Chondrocyte (in vitro differentiated cells): ENCODE measurements around the gene CNR2. TPM values are rescaled to one million over a fixed set of nuclear protein-coding genes. Genes with fewer than 3 reads are reported as not detected.

Experiments used
- DNase-seq: peaks from one replicate; pipeline ENCODE4 v3.0.0; 2021; ENCODE audit warnings: mixed read lengths, low spot score
- H3K27ac Mint-ChIP-seq: one replicate; pipeline ENCODE4 v1.8.0; 2021; ENCODE audit warnings: mild to moderate bottlenecking, moderate library complexity, mixed read lengths; ENCODE audit not compliant: unreplicated experiment
- H3K27me3 Mint-ChIP-seq: 2 replicates; pipeline ENCODE4 v1.8.0; 2021; ENCODE audit warnings: low read depth, mixed read lengths
- H3K36me3 Mint-ChIP-seq: 2 replicates; pipeline ENCODE4 v1.8.0; 2021; ENCODE audit warnings: low read depth, mixed read lengths
- H3K4me1 Mint-ChIP-seq: 2 replicates; pipeline ENCODE4 v1.8.0; 2021; ENCODE audit warnings: low read depth, mild to moderate bottlenecking, mixed read lengths
- H3K4me3 Mint-ChIP-seq: one replicate; pipeline ENCODE4 v1.8.0; 2021; ENCODE audit warnings: mild to moderate bottlenecking, moderate library complexity, mixed read lengths; ENCODE audit not compliant: unreplicated experiment
- H3K9me3 Mint-ChIP-seq: 2 replicates; pipeline ENCODE4 v1.8.0; 2021; ENCODE audit warnings: low read depth, mixed read lengths
- CTCF ChIP-seq: fragments of 200-600 bp; sonication (generic); IDR thresholded peaks from 2 replicates; pipeline ENCODE4 v1.5.0; 2021; ENCODE audit warnings: antibody characterized with exemption, mild to moderate bottlenecking, moderate library complexity
- total RNA-seq: library from RNA; stranded (reverse); gene quantifications from 3 replicates; pipeline ENCODE4 v1.2.1, GENCODE V29; 2021

The CNR2 gene
- total RNA-seq, 1 donor from 2014 or later: not detected

GRCh38 chr1:23879809-23880208 lies 33.4 kb downstream of the CNR2 start:
- Mint-ChIP-seq H3K36me3 (peaks cover 14% of the 10 kb centered on the region), H3K9me3 (peaks cover 26% of the 10 kb centered on the region), H3K4me3 (no peak overlapping the region), H3K27me3 (peaks cover 2% of the 10 kb centered on the region), H3K27ac (no peak overlapping the region), H3K4me1 (no peaks in the 10 kb centered on the region)
- DNase-seq: no peak
- no peak for TF ChIP-seq CTCF

DNA sequence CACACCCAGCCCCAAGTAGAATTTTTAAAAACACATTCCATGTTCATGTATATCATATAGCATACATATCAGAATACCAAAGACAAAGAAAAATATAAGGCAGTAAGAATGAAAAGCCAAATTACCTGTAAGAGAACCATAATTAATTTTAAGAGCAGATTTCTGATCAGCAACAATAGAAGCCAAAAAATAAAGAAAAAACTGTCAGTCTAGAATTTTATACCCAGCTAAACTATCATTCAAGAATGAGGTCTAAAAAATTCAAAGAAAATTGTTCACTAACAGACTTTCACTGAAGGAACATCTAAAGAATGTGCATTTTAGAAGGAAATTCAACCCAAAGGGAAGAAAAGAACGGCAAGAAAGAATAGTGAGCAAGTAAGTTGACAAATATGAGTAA lies 34.5 kb downstream of the CNR2 start:
- peaks cover under 1% of the 10 kb centered on the region for H3K27me3 Mint-ChIP-seq
- peaks cover 14% of the 10 kb centered on the region for H3K36me3 Mint-ChIP-seq
- no peak overlapping the region for H3K4me3 Mint-ChIP-seq
- peaks cover 26% of the 10 kb centered on the region for H3K9me3 Mint-ChIP-seq
- no peak for DNase-seq
- H3K27ac Mint-ChIP-seq: no peak overlapping the region
- no peaks in the 10 kb centered on the region for H3K4me1 Mint-ChIP-seq
- no peak for TF ChIP-seq CTCF

GRCh38 chr1:23875382-23875781 lies 37.8 kb downstream of the CNR2 start:
- no peak for DNase-seq
- no peaks in the 10 kb centered on the region for H3K27me3 Mint-ChIP-seq
- H3K9me3 Mint-ChIP-seq: peaks cover 26% of the 10 kb centered on the region
- H3K4me3 Mint-ChIP-seq: no peak overlapping the region
- peaks cover 16% of the 10 kb centered on the region for H3K36me3 Mint-ChIP-seq
- H3K27ac Mint-ChIP-seq: no peak overlapping the region
- no peaks in the 10 kb centered on the region for H3K4me1 Mint-ChIP-seq
- TF ChIP-seq CTCF: no peak

- Mint-ChIP-seq H3K9me3 (peaks cover 7% of the 10 kb centered on the region), H3K27me3 (peaks cover 8% of the 10 kb centered on the region), H3K27ac (no peak overlapping the region), H3K36me3 (peaks cover 7% of the 10 kb centered on the region), H3K4me3 (no peak overlapping the region), H3K4me1 (peaks cover 11% of the 10 kb centered on the region)
- no peak for DNase-seq
- no peak for TF ChIP-seq CTCF
Observed at GRCh38 chr1:23872421-23872820, 40.7 kb downstream of the CNR2 start.

DNA sequence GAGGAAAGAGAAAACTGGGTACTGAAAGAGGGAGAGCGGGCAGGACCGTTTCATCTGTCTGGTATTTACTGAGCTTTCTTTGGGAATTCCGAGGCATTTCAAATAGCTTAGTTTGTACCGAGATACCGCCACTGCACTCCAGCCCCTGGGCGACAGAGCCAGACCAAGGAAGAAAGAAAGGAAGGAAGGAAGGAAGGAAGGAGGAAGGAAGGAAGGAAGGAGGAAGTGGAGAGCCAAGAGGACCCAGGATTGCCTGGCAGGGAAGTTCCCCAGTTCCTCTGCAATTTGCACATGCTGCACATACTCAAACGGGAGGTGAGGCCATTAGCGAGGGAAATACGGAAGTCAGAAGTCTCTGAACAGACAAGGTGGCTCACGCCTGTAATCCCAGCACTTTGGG lies 44.1 kb downstream of the CNR2 start:
- no peak overlapping the region for H3K4me3 Mint-ChIP-seq
- peaks cover 5% of the 10 kb centered on the region for H3K36me3 Mint-ChIP-seq
- DNase-seq: no peak
- H3K27me3 Mint-ChIP-seq: peaks cover 8% of the 10 kb centered on the region
- no peaks in the 10 kb centered on the region for H3K9me3 Mint-ChIP-seq
- peaks cover 20% of the 10 kb centered on the region for H3K4me1 Mint-ChIP-seq
- TF ChIP-seq CTCF: no peak
- H3K27ac Mint-ChIP-seq: no peak overlapping the region
